ENCODE results near the gene TMEM39B.
"Not testable (repeated sequence)": the region's sequence is repeated elsewhere in the genome, so short reads cannot be mapped to it uniquely, and the experiment has no call there.

The TMEM39B gene

GRCh38 chr1:32113436-32113835, 40.7 kb downstream of the TMEM39B start:
- not testable (repeated sequence) for DNase-seq

- no peak for DNase-seq
These were observed 41.7 kb downstream of the TMEM39B start for GRCh38 chr1:32114420-32114819.

- DNase-seq, result no peak
These were observed 42.8 kb downstream of the TMEM39B start for GRCh38 chr1:32115496-32115895.

GRCh38 chr1:32116531-32116930, 43.8 kb downstream of the TMEM39B start:
- DNase-seq, result no peak

GRCh38 chr1:32122151-32122550, 49.4 kb downstream of the TMEM39B start:
- no peak for DNase-seq

GRCh38 chr1:32123361-32123760, 50.6 kb downstream of the TMEM39B start:
- not testable (repeated sequence) for DNase-seq

- no peak for DNase-seq
These were observed 52.6 kb downstream of the TMEM39B start for GRCh38 chr1:32125313-32125712.

- DNase-seq, result no peak
These were observed 54.0 kb downstream of the TMEM39B start for GRCh38 chr1:32126770-32127169.

GRCh38 chr1:32127409-32128198, 54.9 kb downstream of the TMEM39B start:
- DNase-seq, result no peak

- DNase-seq, result no peak
These were observed 55.7 kb downstream of the TMEM39B start for GRCh38 chr1:32128479-32128878.

- no peak for DNase-seq
These were observed 56.2 kb downstream of the TMEM39B start for GRCh38 chr1:32128964-32129363.

- DNase-seq, result not testable (repeated sequence)
These were observed 61.2 kb downstream of the TMEM39B start for GRCh38 chr1:32133950-32134280.

GRCh38 chr1:32137111-32137510, 64.4 kb downstream of the TMEM39B start:
- no peak for DNase-seq

GRCh38 chr1:32138965-32139364, 66.2 kb downstream of the TMEM39B start:
- no peak for DNase-seq

GRCh38 chr1:32142446-32143301, 69.9 kb downstream of the TMEM39B start:
- DNase-seq, result no peak

- not testable (repeated sequence) for DNase-seq
These were observed 70.6 kb downstream of the TMEM39B start for GRCh38 chr1:32143302-32143695.

- DNase-seq, result no peak
These were observed 71.3 kb downstream of the TMEM39B start for GRCh38 chr1:32144033-32144432.

- DNase-seq, result not testable (repeated sequence)
These were observed 75.1 kb downstream of the TMEM39B start for GRCh38 chr1:32147799-32148198.

GRCh38 chr1:32150847-32151246, 78.1 kb downstream of the TMEM39B start:
- DNase-seq, result no peak

GRCh38 chr1:32151319-32151787, 78.6 kb downstream of the TMEM39B start:
- no peak for DNase-seq

Measured in CD4-positive, alpha-beta T cell treated with Interleukin-1 beta for 1 hour (primary cell).